Measurements from ENCODE around the gene TULP4. TPM values are rescaled to one million over a fixed set of nuclear protein-coding genes. Genes with fewer than 3 reads are reported as not detected.

The TULP4 gene
- polyA plus RNA-seq, 3 donors, result 6.5 to 10.6 (median 7.9) TPM

DNA sequence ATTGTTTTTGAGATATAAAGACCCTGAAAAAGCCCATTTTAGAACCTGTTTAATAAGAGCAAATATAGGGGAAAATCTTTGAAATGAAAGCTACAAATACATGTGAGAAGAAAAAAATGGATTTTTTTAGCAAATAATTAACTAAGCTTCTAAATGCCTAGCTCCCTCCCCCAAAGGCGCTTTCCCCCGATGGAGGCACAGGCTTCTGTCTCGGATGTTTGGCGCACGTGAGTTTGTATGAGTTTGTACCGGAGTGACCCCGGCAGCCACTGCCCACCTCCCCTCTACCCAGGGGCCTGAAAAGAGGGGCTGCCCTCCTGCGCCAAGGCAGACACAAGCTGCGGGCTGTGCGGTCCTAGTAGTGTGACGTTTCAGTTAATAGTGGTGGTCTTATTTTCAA, 197.2 kb downstream of the TULP4 start:
- H3K4me2 ChIP-seq (replicated peaks; ENCODE audit: extremely low read depth, low read length, poor library complexity, severe bottlenecking), result no peak overlapping the region
- Mint-ChIP-seq H3K4me1 (no peaks in the 10 kb centered on the region), H3K4me3 (no peak overlapping the region), H3K36me3 (peaks cover 17 to 30% of the 10 kb centered on the region in 2 donors), H3K9me3 (peaks cover 0 to 5% (median 0%) of the 10 kb centered on the region in 7 donors), H3K27ac (no peak overlapping the region), H3K27me3 (ENCODE audit: low read depth in 3 of 3) (peaks cover 0 to 1% (median 1%) of the 10 kb centered on the region in 3 donors)
- no peaks in the 10 kb centered on the region for H3K4me1 ChIP-seq (ENCODE audit: control insufficient read depth in 1 of 2, insufficient read depth in 2 of 2, low read length in 2 of 2)
- no peaks in the 10 kb centered on the region for H3K79me2 ChIP-seq (ENCODE audit: insufficient read depth, low read length)
- no peaks in the 10 kb centered on the region for H4K20me1 ChIP-seq (ENCODE audit: insufficient read depth, low read length)
- no peak overlapping the region for H2AFZ ChIP-seq (ENCODE audit: insufficient read depth, low read depth, low read length, poor library complexity, severe bottlenecking)
- H3K4me3 ChIP-seq (replicated peaks in 1 of 3; ENCODE audit: low read depth in 2 of 3, low read length in 3 of 3), result no peak overlapping the region
- no peaks in the 10 kb centered on the region for H3K27me3 ChIP-seq (ENCODE audit: control insufficient read depth in 2 of 2, insufficient read depth in 2 of 2, low read length in 2 of 2)
- H3K27ac ChIP-seq (ENCODE audit: low read depth in 1 of 2, low read length in 2 of 2), result no peak overlapping the region
- no peak for TF ChIP-seq CTCF (IDR thresholded peaks at IDR 0.05)
- WGBS (ENCODE audit: insufficient coverage), result 100% methylated on average over 3 of the region's 11 CpGs
- no peak for DNase-seq
- H3K9ac ChIP-seq (ENCODE audit: insufficient read depth, low read length, poor library complexity, severe bottlenecking), result no peak overlapping the region
- intact Hi-C loops (cut with micrococcal nuclease), result no loop called here
- no peaks in the 10 kb centered on the region for H3K9me3 ChIP-seq (replicated peaks in 1 of 2; ENCODE audit: control insufficient read depth in 1 of 2, insufficient read depth in 1 of 2, low read length in 2 of 2)
- H3K36me3 ChIP-seq (replicated peaks in 1 of 2; ENCODE audit: control insufficient read depth in 1 of 2, insufficient read depth in 2 of 2, low read length in 2 of 2), result peaks cover 8 to 14% of the 10 kb centered on the region in 2 donors

GRCh38 chr6:158512809-158513208, 200.5 kb downstream of the TULP4 start:
- no peak for DNase-seq
- no peaks in the 10 kb centered on the region for H3K9me3 ChIP-seq (replicated peaks in 1 of 2; ENCODE audit: control insufficient read depth in 1 of 2, insufficient read depth in 1 of 2, low read length in 2 of 2)
- 100% methylated on average over 1 of the region's 4 CpGs for WGBS (ENCODE audit: insufficient coverage)
- H3K4me1 Mint-ChIP-seq, result peaks cover 4% of the 10 kb centered on the region
- H3K36me3 Mint-ChIP-seq, result peaks cover 3 to 12% of the 10 kb centered on the region in 2 donors
- no peak overlapping the region for H3K27ac ChIP-seq (ENCODE audit: low read depth in 1 of 2, low read length in 2 of 2)
- H3K4me3 Mint-ChIP-seq, result no peak overlapping the region
- H3K9ac ChIP-seq (ENCODE audit: insufficient read depth, low read length, poor library complexity, severe bottlenecking), result no peak overlapping the region
- H3K4me1 ChIP-seq (ENCODE audit: control insufficient read depth in 1 of 2, insufficient read depth in 2 of 2, low read length in 2 of 2), result no peaks in the 10 kb centered on the region
- no peak for TF ChIP-seq CTCF (IDR thresholded peaks at IDR 0.05)
- no peak overlapping the region for H2AFZ ChIP-seq (ENCODE audit: insufficient read depth, low read depth, low read length, poor library complexity, severe bottlenecking)
- H3K79me2 ChIP-seq (ENCODE audit: insufficient read depth, low read length), result no peaks in the 10 kb centered on the region
- no peak overlapping the region for H3K27ac Mint-ChIP-seq
- peaks cover 24 to 29% (median 25%) of the 10 kb centered on the region in 3 donors for H3K27me3 Mint-ChIP-seq (ENCODE audit: low read depth in 3 of 3)
- H3K27me3 ChIP-seq (ENCODE audit: control insufficient read depth in 2 of 2, insufficient read depth in 2 of 2, low read length in 2 of 2), result peaks cover 9 to 28% of the 10 kb centered on the region in 2 donors
- H3K4me3 ChIP-seq (replicated peaks in 1 of 3; ENCODE audit: low read depth in 2 of 3, low read length in 3 of 3), result no peak overlapping the region
- H3K9me3 Mint-ChIP-seq, result no peaks in the 10 kb centered on the region
- intact Hi-C loops (cut with micrococcal nuclease), result no loop called here
- no peaks in the 10 kb centered on the region for H3K36me3 ChIP-seq (replicated peaks in 1 of 2; ENCODE audit: control insufficient read depth in 1 of 2, insufficient read depth in 2 of 2, low read length in 2 of 2)
- H4K20me1 ChIP-seq (ENCODE audit: insufficient read depth, low read length), result no peaks in the 10 kb centered on the region
- no peak overlapping the region for H3K4me2 ChIP-seq (replicated peaks; ENCODE audit: extremely low read depth, low read length, poor library complexity, severe bottlenecking)
